GM12872 (cell line): Measurements from ENCODE around the gene TMEM175.

ENCODE experiments used
- CTCF ChIP-seq: IDR thresholded peaks from 3 replicates; pipeline ENCODE4 v1.5.1; 2011; ENCODE audit warnings: low read depth, mild to moderate bottlenecking, low read length, moderate library complexity; ENCODE audit not compliant: insufficient read depth

The TMEM175 gene

GRCh38 chr4:930028-930551 is 2.2 kb upstream of the TMEM175 start:
- TF ChIP-seq CTCF: no peak

DNA sequence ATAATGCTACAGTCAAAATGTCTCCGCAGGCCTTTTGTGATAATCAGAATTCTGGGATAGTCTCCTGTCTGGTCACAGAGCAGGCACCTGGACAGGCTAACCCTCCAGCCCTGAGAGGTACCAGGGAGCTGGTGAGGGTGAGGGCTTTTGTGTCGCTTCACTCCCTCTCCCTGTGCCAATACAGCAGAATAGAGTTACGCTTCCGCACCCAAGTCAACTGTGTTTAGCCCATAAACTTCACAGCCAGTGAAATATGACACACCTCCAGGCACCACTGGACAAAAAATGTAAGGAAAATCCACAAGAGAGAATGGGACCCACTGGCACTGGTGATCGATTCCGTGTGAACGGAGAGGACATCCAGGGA is 1.4 kb upstream of the TMEM175 start:
- no peak for TF ChIP-seq CTCF

DNA sequence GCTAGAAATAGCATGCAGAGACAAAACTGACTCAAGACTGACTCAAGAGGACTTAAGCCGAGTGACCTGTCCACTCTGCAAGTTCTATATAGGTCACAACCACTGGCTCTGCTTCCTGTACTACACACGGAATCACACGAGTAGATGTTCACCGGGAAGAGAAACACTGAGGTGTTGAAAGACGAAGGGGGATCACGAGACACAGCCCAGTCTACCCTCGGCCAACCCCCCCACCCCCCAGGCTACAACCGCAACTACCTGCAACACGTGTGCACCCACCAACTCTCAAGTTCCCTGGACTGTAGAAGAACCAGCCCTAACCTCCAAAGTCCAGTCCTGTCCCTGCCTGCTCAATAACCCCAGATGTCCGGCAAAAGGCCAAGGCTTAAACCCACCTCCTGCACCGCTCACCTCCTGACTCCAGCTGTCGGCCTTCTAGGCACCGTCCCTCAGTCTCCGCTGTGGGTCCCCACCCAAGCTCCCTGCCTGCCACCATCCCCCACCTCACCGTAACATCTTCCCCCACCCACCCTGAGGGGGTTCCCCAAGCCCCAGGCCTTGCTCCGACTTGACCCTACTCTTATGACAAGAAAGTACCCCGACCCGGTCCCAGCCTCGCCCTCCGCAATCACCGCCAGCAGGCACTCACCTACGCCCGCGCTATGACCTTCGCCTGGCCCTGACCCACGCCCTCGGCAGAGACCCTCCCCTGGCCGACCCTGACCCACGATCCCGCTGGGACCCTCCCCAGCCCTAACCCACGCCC is 883 bp upstream of the TMEM175 start:
- TF ChIP-seq CTCF: no peak

DNA sequence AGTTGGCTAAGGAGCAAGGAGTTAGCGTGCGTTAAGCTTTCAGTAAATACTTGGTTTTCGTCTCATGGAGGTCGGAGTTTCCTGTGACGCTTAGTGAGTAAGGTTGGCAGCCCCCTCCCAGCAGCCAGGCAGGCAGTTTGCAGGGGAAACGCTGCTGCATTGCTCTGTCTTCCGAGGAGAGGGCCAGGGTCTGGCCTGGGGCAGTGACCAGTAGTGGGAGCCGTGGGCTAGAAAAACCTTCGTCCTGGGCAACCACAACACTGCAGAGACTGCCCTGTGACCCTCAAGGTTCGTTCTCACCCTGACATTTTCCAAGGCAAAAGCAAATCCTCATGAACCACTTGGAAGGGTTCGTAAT is 432 bp downstream of the TMEM175 start:
- no peak; the same call in 2 of the 3 replicates for TF ChIP-seq CTCF

DNA sequence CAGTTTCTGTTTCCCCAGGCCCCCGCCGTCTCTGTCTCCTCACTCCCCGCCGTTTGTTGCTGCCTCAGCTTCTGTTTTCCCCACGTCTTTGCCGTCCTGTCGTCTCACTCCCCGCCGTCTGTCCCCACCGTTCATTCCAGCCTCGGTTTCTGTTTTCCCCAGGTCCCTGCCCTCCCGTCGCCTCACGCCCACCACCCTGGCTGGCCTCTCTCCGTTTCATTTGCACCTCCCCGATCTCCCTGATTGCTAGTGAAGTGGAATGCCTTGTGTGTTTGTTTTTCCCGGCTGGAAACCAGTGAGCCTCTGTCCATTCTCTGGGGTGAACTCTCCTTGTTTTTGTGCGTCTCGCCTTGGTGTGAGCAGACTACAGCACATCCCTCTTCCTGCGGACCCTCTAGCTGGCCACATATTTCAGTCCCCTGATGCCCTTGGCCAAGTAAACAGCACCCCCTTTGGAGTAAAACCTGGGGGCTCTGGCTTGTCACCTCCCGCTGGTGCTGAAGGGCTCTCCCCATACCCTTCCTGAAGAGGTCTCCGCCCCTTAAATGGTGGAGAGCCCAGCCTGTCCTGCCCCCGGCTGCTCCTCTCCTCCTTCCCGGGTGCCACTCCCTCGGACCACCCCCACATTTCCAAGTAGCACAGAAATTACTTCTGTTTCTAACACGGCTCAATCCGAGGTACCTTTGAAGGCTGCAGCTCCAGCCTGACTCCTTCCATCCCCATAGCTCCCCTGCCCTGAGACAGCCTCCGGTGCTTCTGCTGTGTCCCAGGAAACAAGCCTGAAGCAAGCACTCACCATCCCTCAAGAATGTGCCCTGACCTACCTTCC is 13.2 kb downstream of the TMEM175 start:
- TF ChIP-seq CTCF: no peak

- TF ChIP-seq CTCF: no peak
Observed at GRCh38 chr4:946103-946450, 13.8 kb downstream of the TMEM175 start.

GRCh38 chr4:946517-947471 is 14.5 kb downstream of the TMEM175 start:
- no peak for TF ChIP-seq CTCF
